Peyer's patch (tissue), 4 donors: Measurements from ENCODE around the gene TMEM45B. TPM values are rescaled to one million over a fixed set of nuclear protein-coding genes. Genes with fewer than 3 reads are reported as not detected.
A peak's percentile ranks its signal among the peaks of the same experiment; 100 is the strongest.

Experiments
- DNase-seq, 3 donors: peaks; one replicate each; pipeline ENCODE4 v3.0.0-alpha.2; 2017 to 2019
- H3K27ac ChIP-seq, 4 donors: fragments of 200-600 bp; sonication (generic); one replicate each; pipeline ENCODE4 v1.5.1; 2016 to 2019
- H3K27me3 ChIP-seq, 2 donors: fragments of 200-600 bp; sonication (generic); one replicate each; pipeline ENCODE4 v1.5.1; 2019
- H3K36me3 ChIP-seq, 3 donors: fragments of 200-600 bp; sonication (generic); one replicate each; pipeline ENCODE4 v1.5.1; 2016 to 2019
- H3K4me1 ChIP-seq, 4 donors: fragments of 200-600 bp; sonication (generic); one replicate each; pipeline ENCODE4 v1.5.1; 2016 to 2019
- H3K4me3 ChIP-seq, 4 donors: fragments of 200-600 bp; sonication (generic); 1 replicate in 3 of 4; 2 replicates in 1 of 4; pipeline ENCODE4 v1.5.1; 2016 to 2019; ENCODE audit warnings: mild to moderate bottlenecking in 1 of 4
- H3K9me3 ChIP-seq, 4 donors: fragments of 200-600 bp; sonication (generic); one replicate each; pipeline ENCODE4 v1.5.1; 2016 to 2019; ENCODE audit warnings: mild to moderate bottlenecking in 1 of 4
- POLR2A ChIP-seq, 2 donors: fragments of 450-650 bp; IDR thresholded peaks; one replicate each; pipeline ENCODE4 v1.5.1; 2017; ENCODE audit warnings: antibody characterized with exemption in 2 of 2, mild to moderate bottlenecking in 2 of 2, moderate library complexity in 2 of 2
- small RNA-seq, 2 donors: library from RNA; depleted of rRNA; stranded (forward); fragments of <200 nt; gene quantifications; one replicate each; pipeline ENCODE3, GENCODE V24; 2016
- total RNA-seq, 4 donors: library from RNA; depleted of rRNA; stranded (reverse); fragments of >200 nt; gene quantifications; one replicate each; pipeline ENCODE4 v1.1.0, GENCODE V29; 2016
- TF ChIP-seq, protein P1 (sequence below), 6 experiments: fragments of 450-650 bp in 4 of 6; fragments of 200-600 bp in 2 of 6; sonication (generic) in 1 of 6; IDR thresholded peaks; one replicate each; pipeline ENCODE4 v1.5.1; 2017 to 2019; ENCODE audit warnings: antibody characterized with exemption in 6 of 6, mild to moderate bottlenecking in 3 of 6, moderate library complexity in 1 of 6

Gene TMEM45B
- total RNA-seq, 4 donors from 2014 or later = 1.7 to 318 (median 244) TPM

DNA sequence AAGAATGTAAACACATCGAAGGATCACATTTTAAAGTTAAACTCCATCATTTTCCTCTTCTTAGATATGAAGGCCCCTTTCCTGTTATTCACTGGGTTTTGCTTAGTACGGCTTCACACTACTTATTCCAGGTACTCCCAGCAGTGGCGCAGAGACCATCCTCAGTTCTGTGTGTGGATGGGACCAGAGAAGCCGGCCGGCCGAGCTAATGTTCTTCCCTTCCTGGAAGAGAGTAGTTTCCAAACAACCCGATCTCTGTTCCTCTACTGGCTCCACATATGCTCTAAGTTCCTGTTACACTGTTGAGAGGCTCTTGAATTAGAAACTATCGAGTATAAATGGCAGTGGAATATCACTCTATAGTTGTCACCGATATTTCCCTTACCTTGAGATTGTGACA, 80.4 kb downstream of the TMEM45B start:
- Histone ChIP-seq H3K4me3 (peak overlapping the region; percentile 85 to 98 (median 91)), H3K9me3 (no peaks in the 10 kb centered on the region), H3K36me3 (peaks cover 0 to 21% (median 0%) of the 10 kb centered on the region in 3 donors), H3K27ac (peak overlapping the region; percentile 75 to 87 (median 80)), H3K4me1 (peaks cover 0 to 15% (median 2%) of the 10 kb centered on the region in 4 donors), H3K27me3 (no peaks in the 10 kb centered on the region)
- DNase-seq = no peak
- TF ChIP-seq, protein P1, sequence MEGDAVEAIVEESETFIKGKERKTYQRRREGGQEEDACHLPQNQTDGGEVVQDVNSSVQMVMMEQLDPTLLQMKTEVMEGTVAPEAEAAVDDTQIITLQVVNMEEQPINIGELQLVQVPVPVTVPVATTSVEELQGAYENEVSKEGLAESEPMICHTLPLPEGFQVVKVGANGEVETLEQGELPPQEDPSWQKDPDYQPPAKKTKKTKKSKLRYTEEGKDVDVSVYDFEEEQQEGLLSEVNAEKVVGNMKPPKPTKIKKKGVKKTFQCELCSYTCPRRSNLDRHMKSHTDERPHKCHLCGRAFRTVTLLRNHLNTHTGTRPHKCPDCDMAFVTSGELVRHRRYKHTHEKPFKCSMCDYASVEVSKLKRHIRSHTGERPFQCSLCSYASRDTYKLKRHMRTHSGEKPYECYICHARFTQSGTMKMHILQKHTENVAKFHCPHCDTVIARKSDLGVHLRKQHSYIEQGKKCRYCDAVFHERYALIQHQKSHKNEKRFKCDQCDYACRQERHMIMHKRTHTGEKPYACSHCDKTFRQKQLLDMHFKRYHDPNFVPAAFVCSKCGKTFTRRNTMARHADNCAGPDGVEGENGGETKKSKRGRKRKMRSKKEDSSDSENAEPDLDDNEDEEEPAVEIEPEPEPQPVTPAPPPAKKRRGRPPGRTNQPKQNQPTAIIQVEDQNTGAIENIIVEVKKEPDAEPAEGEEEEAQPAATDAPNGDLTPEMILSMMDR (IDR thresholded peaks at IDR 0.05) = no peak
- TF ChIP-seq POLR2A (IDR thresholded peaks at IDR 0.05) = no peak

DNA sequence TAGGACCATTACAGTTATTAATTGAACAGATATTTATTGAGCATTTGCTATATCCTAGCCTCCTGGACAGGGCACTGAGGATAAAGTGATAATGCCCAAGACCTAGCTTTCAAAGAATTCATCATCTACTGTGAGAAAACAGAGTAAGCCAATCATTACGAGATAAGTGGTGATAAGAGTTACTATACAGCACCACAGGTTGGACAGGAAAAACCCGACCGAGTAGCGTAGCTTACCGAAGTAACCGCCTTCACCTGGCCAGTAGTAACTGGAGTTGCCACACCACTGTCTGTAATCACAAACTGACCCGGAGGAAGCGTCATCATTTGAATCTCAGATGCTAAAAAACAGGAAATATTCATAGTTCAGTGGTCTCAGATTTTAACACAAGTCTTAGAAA, 89.8 kb downstream of the TMEM45B start:
- Histone ChIP-seq H3K4me3 (no peak overlapping the region), H3K9me3 (no peaks in the 10 kb centered on the region), H3K36me3 (peaks cover 0 to 48% (median 0%) of the 10 kb centered on the region in 3 donors), H3K27me3 (no peaks in the 10 kb centered on the region), H3K4me1 (no peaks in the 10 kb centered on the region), H3K27ac (no peak overlapping the region)
- no peak for DNase-seq
- TF ChIP-seq, protein P1 (IDR thresholded peaks at IDR 0.05) = no peak
- no peak for TF ChIP-seq POLR2A (IDR thresholded peaks at IDR 0.05)

Small RNA genes within 50 kb of the gene (small RNA-seq; reads per million reads assigned to genes)
- gene AP003327.1 = 0 reads per million in 2 donors

Other genes starting within 250 kb of the TMEM45B start
- gene NFRKB, start 79.7 kb downstream of the TMEM45B start, total RNA-seq = 10 to 100 TPM; 46.9 to 54.8 (median 49.2) TPM
- gene PRDM10, start 187.0 kb downstream of the TMEM45B start, total RNA-seq = 10 to 100 TPM; 16.5 to 72.6 (median 26.4) TPM